H1 (cell line): ENCODE results near the gene EIF4E3. TPM values are rescaled to one million over a fixed set of nuclear protein-coding genes. Genes with fewer than 3 reads are reported as not detected.

ENCODE experiments used
- CTCF ChIA-PET: fragments of 300-600 bp; sonication (Branson Sonifier 250); formaldehyde crosslinking; loops from one replicate; lab custom pipeline; 2021; ENCODE audit not compliant: partially characterized antibody; lab: Charles Lee
- POLR2A ChIA-PET: fragments of 300-600 bp; sonication (Branson Sonifier 250); formaldehyde crosslinking; loops from one replicate; lab custom pipeline; 2021; ENCODE audit warnings: inconsistent platforms; ENCODE audit not compliant: partially characterized antibody; lab: Charles Lee
- DNase-seq, 2 experiments: peaks; one replicate each; pipeline versions ENCODE4 v3.0.0 to v3.0.0-alpha.2; 2010 to 2022; ENCODE audit warnings: low spot score in 2 of 2, low read depth in 1 of 2, mixed read lengths in 1 of 2
- FAIRE-seq: peaks from 2 replicates; lab custom pipeline; 2011; peaks lifted over from hg19 to GRCh38; lab: Jason Lieb, UNC
- H2AFZ ChIP-seq: 2 replicates; pipeline ENCODE4 v1.8.1; 2012; ENCODE audit warnings: low read length, inconsistent platforms
- H2AK5ac ChIP-seq: 2 replicates; pipeline ENCODE4 v1.6.1; 2013; ENCODE audit warnings: low read depth, low read length
- H2BK120ac ChIP-seq: replicated peaks from 2 replicates; pipeline ENCODE3; 2013; ENCODE audit warnings: low read depth, low read length, inconsistent platforms
- H2BK12ac ChIP-seq: 2 replicates; pipeline ENCODE4 v1.6.1; 2013; ENCODE audit warnings: low read depth, low read length
- H2BK15ac ChIP-seq: 2 replicates; pipeline ENCODE4 v1.6.1; 2013; ENCODE audit warnings: low read length
- H2BK20ac ChIP-seq: 2 replicates; pipeline ENCODE4 v1.6.1; 2013; ENCODE audit warnings: low read length
- H2BK5ac ChIP-seq: 2 replicates; pipeline ENCODE4 v1.6.1; 2013; ENCODE audit warnings: low read depth, low read length
- H3K14ac ChIP-seq: 2 replicates; pipeline ENCODE4 v1.6.1; 2013; ENCODE audit warnings: inconsistent platforms; ENCODE audit not compliant: insufficient read length
- H3K18ac ChIP-seq: 2 replicates; pipeline ENCODE4 v1.6.1; 2013; ENCODE audit warnings: low read length; ENCODE audit errors: extremely low read depth
- H3K23ac ChIP-seq: 2 replicates; pipeline ENCODE4 v1.6.1; 2013; ENCODE audit warnings: inconsistent platforms; ENCODE audit not compliant: insufficient read length
- H3K23me2 ChIP-seq: 2 replicates; pipeline ENCODE4 v1.6.1; 2013; ENCODE audit warnings: low read depth, low read length
- H3K27ac ChIP-seq: 2 replicates; pipeline ENCODE4 v1.6.1; 2011; ENCODE audit warnings: low read depth, low read length, inconsistent platforms
- H3K27me3 ChIP-seq, 4 experiments: replicated peaks in 1 of 4; 1 replicate in 1 of 4; 2 replicates in 3 of 4; pipeline versions ENCODE4 v1.6.1 to v1.8.1; 2011 to 2013; ENCODE audit warnings: low read length in 3 of 4, mild to moderate bottlenecking in 3 of 4, inconsistent platforms in 2 of 4, mixed read lengths in 2 of 4, moderate library complexity in 1 of 4; ENCODE audit not compliant: control insufficient read depth in 3 of 4, insufficient read depth in 3 of 4; ENCODE audit errors: extremely low read depth in 1 of 4
- H3K36me3 ChIP-seq, 4 experiments: 2 replicates each; pipeline versions ENCODE4 v1.6.1 to v1.8.1; 2011 to 2013; ENCODE audit warnings: mild to moderate bottlenecking in 4 of 4, low read length in 3 of 4, moderate library complexity in 2 of 4, control low read depth in 1 of 4, inconsistent platforms in 1 of 4; ENCODE audit not compliant: insufficient read depth in 4 of 4, control insufficient read depth in 2 of 4
- H3K4ac ChIP-seq: replicated peaks from 2 replicates; pipeline ENCODE3; 2013; ENCODE audit warnings: low read length, low read depth, mixed read lengths, inconsistent platforms; ENCODE audit not compliant: insufficient read length
- H3K4me1 ChIP-seq, 4 experiments: replicated peaks in 1 of 4; 1 replicate in 1 of 4; 2 replicates in 3 of 4; pipeline versions ENCODE4 v1.6.1 to v1.8.1; 2011 to 2013; ENCODE audit warnings: low read length in 3 of 4, inconsistent platforms in 2 of 4, mixed read lengths in 1 of 4; ENCODE audit not compliant: insufficient read depth in 4 of 4, control insufficient read depth in 3 of 4
- H3K4me2 ChIP-seq, 2 experiments: 2 replicates each; pipeline versions ENCODE4 v1.6.1 to v1.8.1; 2011 to 2013; ENCODE audit warnings: low read depth in 2 of 2, low read length in 2 of 2, control low read depth in 1 of 2, inconsistent platforms in 1 of 2, mild to moderate bottlenecking in 1 of 2; ENCODE audit not compliant: insufficient read depth in 1 of 2
- H3K4me3 ChIP-seq, 4 experiments: fragments of 200-600, 300-600 bp in 1 of 4; sonication (generic), shearing (Covaris generic), sonication (Bioruptor Twin) in 1 of 4; 2 replicates each; pipeline versions ENCODE4 v1.5.1 to v1.8.1; 2011 to 2016; ENCODE audit warnings: low read length in 4 of 4, low read depth in 3 of 4, control low read depth in 2 of 4, inconsistent platforms in 2 of 4, mild to moderate bottlenecking in 2 of 4, mixed read lengths in 1 of 4, moderate library complexity in 1 of 4; ENCODE audit not compliant: insufficient read depth in 2 of 4; ENCODE audit errors: extremely low read depth in 1 of 4
- H3K56ac ChIP-seq: replicated peaks from 2 replicates; pipeline ENCODE3; 2013; ENCODE audit warnings: low read depth, mild to moderate bottlenecking, mixed read lengths, low read length, inconsistent platforms; ENCODE audit not compliant: insufficient read length
- H3K79me1 ChIP-seq: 2 replicates; pipeline ENCODE4 v1.6.1; 2013; ENCODE audit warnings: low read depth, low read length, control low read depth
- H3K79me2 ChIP-seq, 2 experiments: 2 replicates each; pipeline versions ENCODE4 v1.6.1 to v1.8.1; 2012 to 2013; ENCODE audit warnings: low read length in 2 of 2, mild to moderate bottlenecking in 2 of 2, inconsistent platforms in 1 of 2; ENCODE audit not compliant: insufficient read depth in 2 of 2, control insufficient read depth in 1 of 2
- H3K9ac ChIP-seq, 4 experiments: replicated peaks in 1 of 4; 1 replicate in 1 of 4; 2 replicates in 3 of 4; pipeline versions ENCODE4 v1.6.1 to v1.8.1; 2011 to 2013; ENCODE audit warnings: low read depth in 3 of 4, low read length in 3 of 4, control low read depth in 2 of 4, mild to moderate bottlenecking in 2 of 4, moderate library complexity in 2 of 4, inconsistent platforms in 1 of 4; ENCODE audit errors: extremely low read depth in 1 of 4
- H3K9me3 ChIP-seq, 2 experiments: 2 replicates each; pipeline versions ENCODE4 v1.6.1 to v1.8.1; 2012 to 2013; ENCODE audit warnings: mild to moderate bottlenecking in 2 of 2, moderate library complexity in 2 of 2, control low read depth in 1 of 2, inconsistent platforms in 1 of 2, low read depth in 1 of 2, low read length in 1 of 2, mixed read lengths in 1 of 2; ENCODE audit not compliant: insufficient read depth in 2 of 2
- H4K20me1 ChIP-seq, 2 experiments: replicated peaks in 1 of 2; 2 replicates each; pipeline versions ENCODE3 to v1.8.1; 2011 to 2013; ENCODE audit warnings: inconsistent platforms in 2 of 2, low read length in 2 of 2, mild to moderate bottlenecking in 1 of 2; ENCODE audit not compliant: insufficient read depth in 2 of 2, control insufficient read depth in 1 of 2
- H4K5ac ChIP-seq: 2 replicates; pipeline ENCODE4 v1.6.1; 2013; ENCODE audit warnings: low read length, low read depth, mixed read lengths, inconsistent platforms; ENCODE audit not compliant: insufficient read length
- H4K8ac ChIP-seq: 2 replicates; pipeline ENCODE4 v1.8.0; 2013; ENCODE audit warnings: mild to moderate bottlenecking, moderate library complexity, low read length, inconsistent platforms; ENCODE audit not compliant: insufficient read depth; ENCODE audit errors: extremely low read depth
- H4K91ac ChIP-seq: replicated peaks from 2 replicates; pipeline ENCODE3; 2013; ENCODE audit warnings: low read length, mixed read lengths, inconsistent platforms; ENCODE audit not compliant: insufficient read length
- NRF1 ChIP-seq: IDR thresholded peaks from 2 replicates; pipeline ENCODE4 v1.6.1; 2011; ENCODE audit warnings: mild to moderate bottlenecking, low read depth, low read length, improper control_type of control experiment
- RAD21 ChIP-seq, 2 experiments: IDR thresholded peaks in 1 of 2; conservative IDR thresholded peaks in 1 of 2; 2 replicates each; pipeline ENCODE4 v1.6.1; 2011; ENCODE audit warnings: low read depth in 2 of 2, low read length in 2 of 2, improper control_type of control experiment in 1 of 2, inconsistent platforms in 1 of 2, mild to moderate bottlenecking in 1 of 2, moderate library complexity in 1 of 2
- WGBS, 2 experiments: shearing (Covaris generic) in 1 of 2; methylation state at CpG; one replicate each; pipeline versions ENCODE4 v1.1.6 to v1.1.7; 2013 to 2015; ENCODE audit warnings: low lambda C conversion rate in 2 of 2, mixed read lengths in 2 of 2, inconsistent platforms in 1 of 2, low coverage in 1 of 2, missing lambda C conversion rate in 1 of 2; ENCODE audit not compliant: insufficient replicate concordance in 2 of 2, insufficient coverage in 1 of 2, insufficient read length in 1 of 2; ENCODE audit errors: extremely low coverage in 1 of 2, missing lambda C conversion rate in 1 of 2; 5-methylcytosine and 5-hydroxymethylcytosine counted together
- polyA plus RNA-seq, 7 experiments: library from polyadenylated mRNA; depleted of rRNA in 3 of 7; stranded (reverse) in 5 of 7; unstranded in 2 of 7; fragments of >200 nt in 5 of 7; fragments of 200-250 nt in 2 of 7; gene quantifications; 1 replicate in 5 of 7; 2 replicates in 1 of 7; 4 replicates in 1 of 7; pipeline versions ENCODE4 v1.2.1 to v1.2.3, GENCODE V29; 2011 to 2013; ENCODE audit warnings: missing spikeins in 2 of 7, mixed read lengths in 2 of 7
- total RNA-seq: library from RNA; stranded (reverse); fragmentation: NEBNext Ultra II Directional; extraction: Animal tissue kit (Norgen Biotek cat#: 25700); gene quantifications from 2 replicates; pipeline ENCODE4 v1.2.1, GENCODE V29; 2021

EIF4E3 gene
- total and polyA plus RNA-seq, 2 of the 8 experiments (the other 6 are each of a cell fraction or from before 2014, with no cell fraction given) = 5.2 to 17.0 TPM

DNA sequence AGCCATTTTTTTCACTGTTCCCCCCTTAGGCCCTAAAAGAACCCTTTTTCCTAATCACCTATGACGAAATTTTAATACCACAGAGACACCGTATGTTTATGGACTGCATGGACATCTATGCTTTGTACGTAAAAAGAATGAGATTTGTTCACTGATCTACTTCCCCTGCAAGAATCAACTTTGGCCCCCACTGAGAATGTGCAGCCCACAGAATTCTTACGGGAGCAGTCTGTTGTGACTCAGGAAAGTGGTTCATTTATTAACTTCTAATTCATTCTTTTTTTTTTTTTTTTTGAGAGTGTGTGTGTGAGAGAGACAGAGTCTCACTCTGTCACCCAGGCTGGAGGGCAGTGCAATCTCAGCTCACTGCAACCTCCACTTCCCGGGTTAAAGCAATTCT, 17.6 kb downstream of the EIF4E3 start:
- H3K23me2 ChIP-seq = no peaks in the 10 kb centered on the region
- no peak overlapping the region for H3K4me3 ChIP-seq
- H3K4ac ChIP-seq = no peak overlapping the region
- no peak overlapping the region for H4K91ac ChIP-seq
- H3K36me3 ChIP-seq = no peaks in the 10 kb centered on the region
- H4K20me1 ChIP-seq = no peaks in the 10 kb centered on the region
- H2BK120ac ChIP-seq = no peak overlapping the region
- FAIRE-seq (no peak), DNase-seq (no peak)
- no peaks in the 10 kb centered on the region for H3K79me2 ChIP-seq
- no peak overlapping the region for H2BK12ac ChIP-seq
- no peak overlapping the region for H3K14ac ChIP-seq
- 0 out of 2 replicates have a peak, but pooled peaks cover 2% of the 10 kb centered on the region for H3K79me1 ChIP-seq
- POLR2A ChIA-PET = interaction anchor here (0.7 kb wide), 1 partner anchor 9 kb away, joined by 3 read pairs; no protein-coding TSS in a partner anchor
- H3K4me2 ChIP-seq = no peak overlapping the region
- no peak overlapping the region for H2BK5ac ChIP-seq
- H3K18ac ChIP-seq = no peak overlapping the region
- H4K8ac ChIP-seq = no peak overlapping the region
- H3K56ac ChIP-seq = no peak overlapping the region
- H2BK15ac ChIP-seq = no peak overlapping the region
- H3K9me3 ChIP-seq = no peaks in the 10 kb centered on the region
- H2BK20ac ChIP-seq = no peak overlapping the region
- H3K23ac ChIP-seq = no peak overlapping the region
- H3K9ac ChIP-seq = no peak overlapping the region
- no peak overlapping the region for H2AK5ac ChIP-seq
- H2AFZ ChIP-seq = no peak overlapping the region
- H4K5ac ChIP-seq = no peak overlapping the region
- 78% methylated on average over 5 of the region's 5 CpGs; no CpG with 5 or more reads in 1 of the 2 experiments for WGBS, 2 experiments
- no peaks in the 10 kb centered on the region for H3K4me1 ChIP-seq
- no peak overlapping the region for H3K27ac ChIP-seq
- CTCF ChIA-PET = interaction anchor here (0.8 to 1.6 kb wide), 3 partner anchors 21 to 152 kb away, joined by 3 to 4 read pairs (median 3); no protein-coding TSS in a partner anchor
- H3K27me3 ChIP-seq = no peaks in the 10 kb centered on the region
- TF ChIP-seq NRF1 (no peak), RAD21 (IDR thresholded peaks at IDR 0.05 in 1 of 2, conservative IDR thresholded peaks at IDR 0.05 in 1 of 2; ENCODE audit: low read depth in 2 of 2, low read length in 2 of 2) (no peak)
